HepG2 (cell line): Measurements from ENCODE around the gene SPACA4.
A peak's percentile ranks its signal among the peaks of the same experiment; 100 is the strongest.

Source experiments
- ELF3 ChIP-seq: IDR thresholded peaks from 2 replicates; pipeline ENCODE4 v1.6.1; 2016; ENCODE audit warnings: missing genetic modification reagents, missing compliant biosample characterization
- EP300 ChIP-seq, 3 experiments: sonication (generic) in 1 of 3; formaldehyde crosslinking in 1 of 3; IDR thresholded peaks; 2 replicates each; pipeline versions ENCODE4 v1.5.1 to v1.6.1; 2011 to 2020; ENCODE audit warnings: low read depth in 2 of 3, low read length in 2 of 3, borderline replicate concordance in 1 of 3, improper control_type of control experiment in 1 of 3, mild to moderate bottlenecking in 1 of 3, missing genetic modification reagents in 1 of 3, moderate library complexity in 1 of 3
- MYNN ChIP-seq: sonication (generic); formaldehyde crosslinking; IDR thresholded peaks from 2 replicates; pipeline ENCODE4 v1.4.0; 2020; ENCODE audit warnings: mild to moderate bottlenecking, low read depth, missing genetic modification reagents
- POLR2A ChIP-seq, 2 experiments: IDR thresholded peaks; 2 replicates each; pipeline ENCODE4 v1.6.1; 2011; ENCODE audit warnings: low read depth in 2 of 2, low read length in 2 of 2, mild to moderate bottlenecking in 1 of 2, moderate library complexity in 1 of 2; ENCODE audit not compliant: insufficient read depth in 1 of 2
- ZNF792 ChIP-seq: IDR thresholded peaks from 2 replicates; pipeline ENCODE4 v1.6.1; 2016
- ZSCAN22 ChIP-seq: sonication (generic); formaldehyde crosslinking; IDR thresholded peaks from 2 replicates; pipeline ENCODE4 v1.4.0; 2020; ENCODE audit warnings: mild to moderate bottlenecking, missing genetic modification reagents
- ZSCAN29 ChIP-seq: sonication (generic); formaldehyde crosslinking; conservative IDR thresholded peaks from 2 replicates; pipeline ENCODE4 v1.4.0; 2020; ENCODE audit warnings: mild to moderate bottlenecking, missing genetic modification reagents
- TF ChIP-seq, protein P1 (sequence below): sonication (generic); formaldehyde crosslinking; IDR thresholded peaks from 2 replicates; pipeline ENCODE4 v1.4.0; 2020; ENCODE audit warnings: missing genetic modification reagents, borderline replicate concordance
- TF ChIP-seq, protein P2 (sequence below): IDR thresholded peaks from 2 replicates; pipeline ENCODE4 v1.6.1; 2012; ENCODE audit warnings: low read length, improper control_type of control experiment

DNA sequence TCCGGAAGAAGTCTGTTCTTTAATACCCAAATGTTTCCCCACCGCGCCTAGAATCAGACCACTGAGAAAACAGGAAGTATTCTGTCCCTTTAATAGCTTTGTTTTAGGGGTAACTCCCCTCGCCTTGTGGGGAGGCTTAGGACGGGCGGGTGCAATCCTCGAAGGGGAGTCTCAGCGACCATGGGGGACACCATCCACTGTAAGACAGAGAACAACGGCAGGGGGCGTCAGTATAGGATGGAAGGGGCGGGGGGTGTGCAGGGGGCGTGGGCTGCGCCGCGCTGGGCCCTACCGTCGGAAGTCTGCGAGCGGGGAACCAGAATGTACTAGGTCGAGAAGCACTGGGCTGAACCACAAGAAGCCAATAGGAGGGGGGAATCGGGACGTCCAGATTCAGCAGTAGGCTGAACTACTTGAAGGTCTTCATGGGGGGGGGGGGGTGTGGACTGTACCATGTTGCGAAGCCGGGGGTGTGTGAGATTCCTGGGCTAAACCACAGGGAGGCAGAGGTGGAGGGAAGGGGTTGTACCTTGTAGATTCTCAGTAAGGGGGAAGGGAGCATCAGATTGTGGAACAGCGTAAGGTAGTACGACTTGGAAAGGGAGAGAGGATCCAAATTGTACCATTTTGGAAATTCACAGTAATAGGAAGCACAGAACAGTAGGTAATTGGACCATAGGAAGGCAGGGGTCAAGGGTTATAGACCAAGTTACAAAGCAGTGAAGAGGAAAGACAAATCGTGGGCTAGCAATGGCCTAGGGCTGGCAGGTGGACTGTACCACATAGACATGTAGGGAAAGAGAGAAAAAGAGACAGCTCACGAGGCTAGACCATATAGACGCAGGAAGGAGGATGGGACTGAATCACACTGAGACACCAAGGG is 31.6 kb downstream of the SPACA4 start:
- TF ChIP-seq ELF3 (CRISPR knock-in tag) (no peak), MYNN (CRISPR knock-in tag) (no peak), EP300 (IDR thresholded peaks at IDR 0.05; ENCODE audit: low read depth in 2 of 2, low read length in 2 of 2) (no peak), EP300 (CRISPR knock-in tag; IDR thresholded peaks at IDR 0.05; ENCODE audit: borderline replicate concordance) (no peak), POLR2A (IDR thresholded peaks at IDR 0.05; ENCODE audit: insufficient read depth in 1 of 2, low read depth in 2 of 2, low read length in 2 of 2) (peak in 1 of 2 experiments; percentile 46; a peak in 2 of 4 replicates), ZNF792 (CRISPR knock-in tag) (no peak; the same call in 1 of the 2 replicates), ZSCAN22 (CRISPR knock-in tag) (no peak), ZSCAN29 (CRISPR knock-in tag) (no peak)
- TF ChIP-seq, protein P1, sequence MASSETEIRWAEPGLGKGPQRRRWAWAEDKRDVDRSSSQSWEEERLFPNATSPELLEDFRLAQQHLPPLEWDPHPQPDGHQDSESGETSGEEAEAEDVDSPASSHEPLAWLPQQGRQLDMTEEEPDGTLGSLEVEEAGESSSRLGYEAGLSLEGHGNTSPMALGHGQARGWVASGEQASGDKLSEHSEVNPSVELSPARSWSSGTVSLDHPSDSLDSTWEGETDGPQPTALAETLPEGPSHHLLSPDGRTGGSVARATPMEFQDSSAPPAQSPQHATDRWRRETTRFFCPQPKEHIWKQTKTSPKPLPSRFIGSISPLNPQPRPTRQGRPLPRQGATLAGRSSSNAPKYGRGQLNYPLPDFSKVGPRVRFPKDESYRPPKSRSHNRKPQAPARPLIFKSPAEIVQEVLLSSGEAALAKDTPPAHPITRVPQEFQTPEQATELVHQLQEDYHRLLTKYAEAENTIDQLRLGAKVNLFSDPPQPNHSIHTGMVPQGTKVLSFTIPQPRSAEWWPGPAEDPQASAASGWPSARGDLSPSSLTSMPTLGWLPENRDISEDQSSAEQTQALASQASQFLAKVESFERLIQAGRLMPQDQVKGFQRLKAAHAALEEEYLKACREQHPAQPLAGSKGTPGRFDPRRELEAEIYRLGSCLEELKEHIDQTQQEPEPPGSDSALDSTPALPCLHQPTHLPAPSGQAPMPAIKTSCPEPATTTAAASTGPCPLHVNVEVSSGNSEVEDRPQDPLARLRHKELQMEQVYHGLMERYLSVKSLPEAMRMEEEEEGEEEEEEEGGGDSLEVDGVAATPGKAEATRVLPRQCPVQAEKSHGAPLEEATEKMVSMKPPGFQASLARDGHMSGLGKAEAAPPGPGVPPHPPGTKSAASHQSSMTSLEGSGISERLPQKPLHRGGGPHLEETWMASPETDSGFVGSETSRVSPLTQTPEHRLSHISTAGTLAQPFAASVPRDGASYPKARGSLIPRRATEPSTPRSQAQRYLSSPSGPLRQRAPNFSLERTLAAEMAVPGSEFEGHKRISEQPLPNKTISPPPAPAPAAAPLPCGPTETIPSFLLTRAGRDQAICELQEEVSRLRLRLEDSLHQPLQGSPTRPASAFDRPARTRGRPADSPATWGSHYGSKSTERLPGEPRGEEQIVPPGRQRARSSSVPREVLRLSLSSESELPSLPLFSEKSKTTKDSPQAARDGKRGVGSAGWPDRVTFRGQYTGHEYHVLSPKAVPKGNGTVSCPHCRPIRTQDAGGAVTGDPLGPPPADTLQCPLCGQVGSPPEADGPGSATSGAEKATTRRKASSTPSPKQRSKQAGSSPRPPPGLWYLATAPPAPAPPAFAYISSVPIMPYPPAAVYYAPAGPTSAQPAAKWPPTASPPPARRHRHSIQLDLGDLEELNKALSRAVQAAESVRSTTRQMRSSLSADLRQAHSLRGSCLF (CRISPR knock-in tag), result no peak
- TF ChIP-seq, protein P2, sequence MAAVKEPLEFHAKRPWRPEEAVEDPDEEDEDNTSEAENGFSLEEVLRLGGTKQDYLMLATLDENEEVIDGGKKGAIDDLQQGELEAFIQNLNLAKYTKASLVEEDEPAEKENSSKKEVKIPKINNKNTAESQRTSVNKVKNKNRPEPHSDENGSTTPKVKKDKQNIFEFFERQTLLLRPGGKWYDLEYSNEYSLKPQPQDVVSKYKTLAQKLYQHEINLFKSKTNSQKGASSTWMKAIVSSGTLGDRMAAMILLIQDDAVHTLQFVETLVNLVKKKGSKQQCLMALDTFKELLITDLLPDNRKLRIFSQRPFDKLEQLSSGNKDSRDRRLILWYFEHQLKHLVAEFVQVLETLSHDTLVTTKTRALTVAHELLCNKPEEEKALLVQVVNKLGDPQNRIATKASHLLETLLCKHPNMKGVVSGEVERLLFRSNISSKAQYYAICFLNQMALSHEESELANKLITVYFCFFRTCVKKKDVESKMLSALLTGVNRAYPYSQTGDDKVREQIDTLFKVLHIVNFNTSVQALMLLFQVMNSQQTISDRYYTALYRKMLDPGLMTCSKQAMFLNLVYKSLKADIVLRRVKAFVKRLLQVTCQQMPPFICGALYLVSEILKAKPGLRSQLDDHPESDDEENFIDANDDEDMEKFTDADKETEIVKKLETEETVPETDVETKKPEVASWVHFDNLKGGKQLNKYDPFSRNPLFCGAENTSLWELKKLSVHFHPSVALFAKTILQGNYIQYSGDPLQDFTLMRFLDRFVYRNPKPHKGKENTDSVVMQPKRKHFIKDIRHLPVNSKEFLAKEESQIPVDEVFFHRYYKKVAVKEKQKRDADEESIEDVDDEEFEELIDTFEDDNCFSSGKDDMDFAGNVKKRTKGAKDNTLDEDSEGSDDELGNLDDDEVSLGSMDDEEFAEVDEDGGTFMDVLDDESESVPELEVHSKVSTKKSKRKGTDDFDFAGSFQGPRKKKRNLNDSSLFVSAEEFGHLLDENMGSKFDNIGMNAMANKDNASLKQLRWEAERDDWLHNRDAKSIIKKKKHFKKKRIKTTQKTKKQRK, result no peak
